Measurements from ENCODE around the gene SPAG17.
"Not testable (repeated sequence)": the region's sequence is repeated elsewhere in the genome, so short reads cannot be mapped to it uniquely, and the experiment has no call there.

The SPAG17 gene

GRCh38 chr1:117976381-117976780, 208.6 kb downstream of the SPAG17 start:
- no peak for DNase-seq (ENCODE audit: low read depth)

- no peak for DNase-seq (ENCODE audit: low read depth)
Measured at GRCh38 chr1:117971777-117972176, 213.3 kb downstream of the SPAG17 start.

GRCh38 chr1:117970252-117970651, 214.8 kb downstream of the SPAG17 start:
- DNase-seq (ENCODE audit: low read depth), result no peak

GRCh38 chr1:117967881-117968280, 217.1 kb downstream of the SPAG17 start:
- no peak for DNase-seq (ENCODE audit: low read depth)

GRCh38 chr1:117967477-117967876, 217.6 kb downstream of the SPAG17 start:
- DNase-seq (ENCODE audit: low read depth), result no peak

GRCh38 chr1:117964290-117965038, 220.6 kb downstream of the SPAG17 start:
- no peak for DNase-seq (ENCODE audit: low read depth)

GRCh38 chr1:117959364-117959763, 225.7 kb downstream of the SPAG17 start:
- no peak for DNase-seq (ENCODE audit: low read depth)

GRCh38 chr1:117952386-117952785, 232.6 kb downstream of the SPAG17 start:
- DNase-seq (ENCODE audit: low read depth), result no peak

- DNase-seq (ENCODE audit: low read depth), result no peak
Measured at GRCh38 chr1:117942293-117942692, 242.7 kb downstream of the SPAG17 start.

- no peak for DNase-seq (ENCODE audit: low read depth)
Measured at GRCh38 chr1:117933769-117934168, 251.3 kb downstream of the SPAG17 start.

GRCh38 chr1:117932576-117932975, 252.5 kb downstream of the SPAG17 start:
- DNase-seq (ENCODE audit: low read depth), result no peak

- DNase-seq (ENCODE audit: low read depth), result no peak
Measured at GRCh38 chr1:117930484-117930883, 254.5 kb downstream of the SPAG17 start.

- no peak for DNase-seq (ENCODE audit: low read depth)
Measured at GRCh38 chr1:117930173-117930447, 254.9 kb downstream of the SPAG17 start.

- DNase-seq (ENCODE audit: low read depth), result peak; percentile 91
Measured at GRCh38 chr1:117929343-117930172, 255.5 kb downstream of the SPAG17 start, which contains the start of the genes GDAP2 and WDR3. GDAP2 (minus strand) TSS chr1:117929621; CDS start chr1:117920357, 9,264 bp downstream. WDR3 (plus strand) TSS chr1:117929739; CDS start chr1:117933320, 3,581 bp downstream.

GRCh38 chr1:117928881-117929342, 256.1 kb downstream of the SPAG17 start:
- DNase-seq (ENCODE audit: low read depth), result peak; percentile 5

GRCh38 chr1:117925981-117926380, 259.0 kb downstream of the SPAG17 start:
- no peak for DNase-seq (ENCODE audit: low read depth)

GRCh38 chr1:117922717-117923116, 262.3 kb downstream of the SPAG17 start:
- DNase-seq (ENCODE audit: low read depth), result not testable (repeated sequence)

- DNase-seq (ENCODE audit: low read depth), result no peak
Measured at GRCh38 chr1:117921991-117922390, 263.0 kb downstream of the SPAG17 start.

GRCh38 chr1:117919376-117919775, 265.7 kb downstream of the SPAG17 start:
- DNase-seq (ENCODE audit: low read depth), result no peak

- no peak for DNase-seq (ENCODE audit: low read depth)
Measured at GRCh38 chr1:117911051-117911450, 274.0 kb downstream of the SPAG17 start.

GRCh38 chr1:117905019-117905418, 280.0 kb downstream of the SPAG17 start:
- DNase-seq (ENCODE audit: low read depth), result no peak

GRCh38 chr1:117904485-117904884, 280.5 kb downstream of the SPAG17 start:
- no peak for DNase-seq (ENCODE audit: low read depth)
